H9 (cell line): ENCODE results near the gene NIN. TPM values are rescaled to one million over a fixed set of nuclear protein-coding genes. Genes with fewer than 3 reads are reported as not detected.

Experiments used
- DNase-seq: peaks from one replicate; pipeline ENCODE4 v3.0.0-alpha.2; 2017
- H2AFZ ChIP-seq: one replicate; pipeline ENCODE4 v1.6.1; 2013; ENCODE audit warnings: mild to moderate bottlenecking, low read length, control low read depth, moderate library complexity
- H2AK5ac ChIP-seq: 2 replicates; pipeline ENCODE4 v1.6.1; 2013; ENCODE audit warnings: low read length, control low read depth, mixed read lengths; ENCODE audit not compliant: insufficient read length
- H2BK120ac ChIP-seq: one replicate; pipeline ENCODE4 v1.6.1; 2013; ENCODE audit warnings: low read depth, mild to moderate bottlenecking, low read length, control low read depth, inconsistent platforms; ENCODE audit not compliant: poor library complexity, severe bottlenecking
- H2BK12ac ChIP-seq: 2 replicates; pipeline ENCODE4 v1.6.1; 2013; ENCODE audit warnings: low read length, control low read depth, mixed read lengths, low read depth; ENCODE audit not compliant: insufficient read length
- H2BK15ac ChIP-seq: 2 replicates; pipeline ENCODE4 v1.6.1; 2013; ENCODE audit warnings: low read depth, low read length, control low read depth
- H2BK20ac ChIP-seq: one replicate; pipeline ENCODE4 v1.6.1; 2013; ENCODE audit warnings: low read depth, mild to moderate bottlenecking, low read length, control low read depth, inconsistent platforms; ENCODE audit not compliant: poor library complexity, severe bottlenecking
- H2BK5ac ChIP-seq: 2 replicates; pipeline ENCODE4 v1.6.1; 2013; ENCODE audit warnings: low read length, control low read depth, mixed read lengths; ENCODE audit not compliant: insufficient read length
- H3K14ac ChIP-seq: 2 replicates; pipeline ENCODE4 v1.6.1; 2013; ENCODE audit warnings: low read length, control low read depth; ENCODE audit not compliant: insufficient read depth
- H3K18ac ChIP-seq: 2 replicates; pipeline ENCODE4 v1.6.1; 2013; ENCODE audit warnings: low read depth, mild to moderate bottlenecking, mixed read lengths, low read length, control low read depth; ENCODE audit not compliant: insufficient read length
- H3K23ac ChIP-seq: 2 replicates; pipeline ENCODE4 v1.6.1; 2013; ENCODE audit warnings: low read length, control low read depth, mixed read lengths, low read depth; ENCODE audit not compliant: insufficient read length
- H3K23me2 ChIP-seq: 2 replicates; pipeline ENCODE4 v1.6.1; 2013; ENCODE audit warnings: low read depth, mild to moderate bottlenecking, mixed read lengths, low read length, control low read depth; ENCODE audit not compliant: insufficient read length, poor library complexity, severe bottlenecking
- H3K27ac ChIP-seq: 2 replicates; pipeline ENCODE4 v1.5.1; 2013; ENCODE audit warnings: low read length, control low read depth, mixed read lengths, low read depth; ENCODE audit not compliant: insufficient read length
- H3K27me3 ChIP-seq: 2 replicates; pipeline ENCODE4 v1.6.1; 2013; ENCODE audit warnings: low read length, control low read depth, inconsistent platforms; ENCODE audit not compliant: insufficient read depth
- H3K4ac ChIP-seq: 2 replicates; pipeline ENCODE4 v1.6.1; 2013; ENCODE audit warnings: low read depth, mild to moderate bottlenecking, control low read depth, inconsistent platforms, low read length, moderate library complexity
- H3K4me1 ChIP-seq: 2 replicates; pipeline ENCODE4 v1.6.1; 2013; ENCODE audit warnings: low read length, control low read depth, inconsistent platforms; ENCODE audit not compliant: insufficient read depth
- H3K4me2 ChIP-seq: 2 replicates; pipeline ENCODE4 v1.6.1; 2013; ENCODE audit warnings: low read length, control low read depth, mixed read lengths; ENCODE audit not compliant: insufficient read length, insufficient read depth
- H3K56ac ChIP-seq: 2 replicates; pipeline ENCODE4 v1.6.1; 2013; ENCODE audit warnings: low read depth, mild to moderate bottlenecking, mixed read lengths, low read length, control low read depth; ENCODE audit not compliant: insufficient read length
- H3K79me1 ChIP-seq: 2 replicates; pipeline ENCODE4 v1.6.1; 2013; ENCODE audit warnings: low read depth, mild to moderate bottlenecking, moderate library complexity, low read length, control low read depth, inconsistent platforms; ENCODE audit not compliant: insufficient read depth, poor library complexity, severe bottlenecking
- H3K79me2 ChIP-seq: 2 replicates; pipeline ENCODE4 v1.6.1; 2013; ENCODE audit warnings: low read length, control low read depth, inconsistent platforms; ENCODE audit not compliant: insufficient read depth
- H3K9ac ChIP-seq: 2 replicates; pipeline ENCODE4 v1.6.1; 2013; ENCODE audit warnings: low read length, control low read depth, mixed read lengths; ENCODE audit not compliant: insufficient read length; ENCODE audit errors: extremely low read depth
- H3K9me3 ChIP-seq: one replicate; pipeline ENCODE4 v1.6.1; 2013; ENCODE audit warnings: low read depth, low read length, inconsistent platforms; ENCODE audit not compliant: control insufficient read depth
- H3T11ph ChIP-seq: one replicate; pipeline ENCODE4 v1.6.1; 2013; ENCODE audit warnings: mild to moderate bottlenecking, low read length, control low read depth, inconsistent platforms
- H4K20me1 ChIP-seq: one replicate; pipeline ENCODE4 v1.6.1; 2013; ENCODE audit not compliant: control insufficient read depth, insufficient read length, insufficient read depth
- H4K5ac ChIP-seq: 2 replicates; pipeline ENCODE4 v1.6.1; 2013; ENCODE audit warnings: low read depth, mild to moderate bottlenecking, mixed read lengths, low read length, control low read depth; ENCODE audit not compliant: insufficient read length
- H4K8ac ChIP-seq: replicated peaks from 2 replicates; pipeline ENCODE4 v1.6.1; 2013; ENCODE audit warnings: low read length, control low read depth, mixed read lengths, low read depth; ENCODE audit not compliant: insufficient read length
- H4K91ac ChIP-seq: 2 replicates; pipeline ENCODE4 v1.6.1; 2013; ENCODE audit warnings: low read depth, mild to moderate bottlenecking, moderate library complexity, mixed read lengths, low read length, control low read depth; ENCODE audit not compliant: insufficient read length
- H3K27ac Mint-ChIP-seq, 3 experiments: 2 replicates in 2 of 3; 3 replicates in 1 of 3; pipeline ENCODE4 v1.8.0; 2020 to 2021; ENCODE audit warnings: mixed read lengths in 3 of 3, mild to moderate bottlenecking in 1 of 3, moderate library complexity in 1 of 3
- H3K27me3 Mint-ChIP-seq: 2 replicates; pipeline ENCODE4 v1.8.0; 2021; ENCODE audit warnings: low read depth, mild to moderate bottlenecking, moderate library complexity, mixed read lengths
- H3K36me3 Mint-ChIP-seq, 3 experiments: 2 replicates in 2 of 3; 3 replicates in 1 of 3; pipeline ENCODE4 v1.8.0; 2020 to 2021; ENCODE audit warnings: low read depth in 3 of 3, mixed read lengths in 3 of 3; ENCODE audit not compliant: insufficient read depth in 1 of 3
- H3K4me1 Mint-ChIP-seq, 2 experiments: 2 replicates each; pipeline ENCODE4 v1.8.0; 2020; ENCODE audit warnings: mixed read lengths in 2 of 2
- H3K4me3 Mint-ChIP-seq, 2 experiments: 2 replicates in 1 of 2; 3 replicates in 1 of 2; pipeline ENCODE4 v1.8.0; 2020 to 2021; ENCODE audit warnings: mild to moderate bottlenecking in 2 of 2, mixed read lengths in 2 of 2, moderate library complexity in 1 of 2
- H3K9me3 Mint-ChIP-seq, 2 experiments: 2 replicates in 1 of 2; 3 replicates in 1 of 2; pipeline ENCODE4 v1.8.0; 2020; ENCODE audit warnings: mild to moderate bottlenecking in 2 of 2, mixed read lengths in 2 of 2, moderate library complexity in 1 of 2
- WGBS: extraction: QIAGEN DNeasy Blood & Tissue Kit; methylation state at CpG from one replicate; pipeline ENCODE4 v1.1.7; 2013; ENCODE audit warnings: missing lambda C conversion rate, low lambda C conversion rate, mixed read lengths; ENCODE audit not compliant: insufficient read length; ENCODE audit errors: extremely low coverage; 5-methylcytosine and 5-hydroxymethylcytosine counted together
- total RNA-seq: library from RNA; stranded (reverse); gene quantifications from 2 replicates; pipeline ENCODE4 v1.2.1, GENCODE V29; 2021
- TF ChIP-seq, protein P1 (sequence below): fragments of 200-600 bp; sonication (generic); conservative IDR thresholded peaks from 3 replicates; pipeline ENCODE4 v1.8.0; 2021; ENCODE audit warnings: antibody characterized with exemption, mild to moderate bottlenecking

NIN gene
- total RNA-seq, 1 experiment from 2014 or later = 18.4 TPM

DNA sequence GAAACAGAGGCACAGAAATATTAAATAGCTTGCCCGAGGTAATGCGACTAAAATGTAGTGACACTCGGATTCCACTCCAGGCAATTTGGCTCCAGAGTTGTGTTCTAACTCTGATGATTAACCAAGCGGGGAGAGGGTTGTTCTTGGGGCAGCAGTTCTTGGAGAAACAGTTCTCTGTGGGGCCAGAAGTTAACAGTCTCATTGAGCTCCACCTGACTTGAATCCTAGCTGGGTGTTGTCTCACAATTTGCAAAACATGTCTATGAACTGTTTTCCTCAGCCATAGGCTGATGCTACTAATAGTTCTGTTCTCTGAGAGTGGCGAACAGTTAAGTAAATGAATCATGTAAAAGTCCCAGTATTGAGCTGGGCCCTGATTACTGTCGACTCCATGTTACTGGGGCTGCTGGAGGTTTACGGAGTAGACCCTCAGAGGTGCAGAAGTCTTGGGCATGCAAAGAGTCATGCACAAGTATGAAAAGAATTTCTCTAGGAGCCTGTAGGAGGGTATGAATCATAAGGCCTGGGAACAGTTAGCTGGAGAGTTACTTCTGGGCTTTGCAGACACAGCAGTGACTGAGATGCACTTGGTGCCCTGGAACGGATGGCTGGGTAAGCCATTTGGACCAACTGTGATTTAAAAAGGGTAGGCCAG is 15.4 kb upstream of the NIN start:
- no peak overlapping the region for H2BK15ac ChIP-seq
- H3K23me2 ChIP-seq = no peaks in the 10 kb centered on the region
- H3K4me1 Mint-ChIP-seq = no peaks in the 10 kb centered on the region
- H3K4me2 ChIP-seq = no peak overlapping the region
- H3K4me1 ChIP-seq = no peaks in the 10 kb centered on the region
- H3K4me3 Mint-ChIP-seq = no peak overlapping the region
- no peak overlapping the region for H2BK12ac ChIP-seq
- no peak for DNase-seq
- H3K27ac ChIP-seq = no peak overlapping the region
- no peaks in the 10 kb centered on the region for H3K79me1 ChIP-seq
- H4K20me1 ChIP-seq = no peaks in the 10 kb centered on the region
- H3K27me3 Mint-ChIP-seq = peaks cover 5% of the 10 kb centered on the region
- no peak overlapping the region for H4K91ac ChIP-seq
- no peak overlapping the region for H3K27ac Mint-ChIP-seq
- TF ChIP-seq, protein P1, sequence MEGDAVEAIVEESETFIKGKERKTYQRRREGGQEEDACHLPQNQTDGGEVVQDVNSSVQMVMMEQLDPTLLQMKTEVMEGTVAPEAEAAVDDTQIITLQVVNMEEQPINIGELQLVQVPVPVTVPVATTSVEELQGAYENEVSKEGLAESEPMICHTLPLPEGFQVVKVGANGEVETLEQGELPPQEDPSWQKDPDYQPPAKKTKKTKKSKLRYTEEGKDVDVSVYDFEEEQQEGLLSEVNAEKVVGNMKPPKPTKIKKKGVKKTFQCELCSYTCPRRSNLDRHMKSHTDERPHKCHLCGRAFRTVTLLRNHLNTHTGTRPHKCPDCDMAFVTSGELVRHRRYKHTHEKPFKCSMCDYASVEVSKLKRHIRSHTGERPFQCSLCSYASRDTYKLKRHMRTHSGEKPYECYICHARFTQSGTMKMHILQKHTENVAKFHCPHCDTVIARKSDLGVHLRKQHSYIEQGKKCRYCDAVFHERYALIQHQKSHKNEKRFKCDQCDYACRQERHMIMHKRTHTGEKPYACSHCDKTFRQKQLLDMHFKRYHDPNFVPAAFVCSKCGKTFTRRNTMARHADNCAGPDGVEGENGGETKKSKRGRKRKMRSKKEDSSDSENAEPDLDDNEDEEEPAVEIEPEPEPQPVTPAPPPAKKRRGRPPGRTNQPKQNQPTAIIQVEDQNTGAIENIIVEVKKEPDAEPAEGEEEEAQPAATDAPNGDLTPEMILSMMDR = no peak
- no peak overlapping the region for H3K18ac ChIP-seq
- no peaks in the 10 kb centered on the region for H3K27me3 ChIP-seq
- no CpG with 5 or more reads among the region's 8 CpGs for WGBS
- H4K5ac ChIP-seq = no peak overlapping the region
- no peak overlapping the region for H2AFZ ChIP-seq
- H2BK20ac ChIP-seq = no peak overlapping the region
- no peak overlapping the region for H4K8ac ChIP-seq
- H3K9ac ChIP-seq = no peak overlapping the region
- no peak overlapping the region for H3T11ph ChIP-seq
- no peak overlapping the region for H3K23ac ChIP-seq
- no peak overlapping the region for H2BK120ac ChIP-seq
- H3K4ac ChIP-seq = no peak overlapping the region
- H3K56ac ChIP-seq = no peak overlapping the region
- H2BK5ac ChIP-seq = no peak overlapping the region
- no peak overlapping the region for H2AK5ac ChIP-seq
- H3K14ac ChIP-seq = no peak overlapping the region
- H3K36me3 Mint-ChIP-seq = peaks cover 0 to under 1% (median 0%) of the 10 kb centered on the region in 3 experiments; a peak in 1 of 7 replicates
- H3K79me2 ChIP-seq = no peaks in the 10 kb centered on the region
- no peaks in the 10 kb centered on the region for H3K9me3 Mint-ChIP-seq
- no peaks in the 10 kb centered on the region for H3K9me3 ChIP-seq
